AG10803 (cell line): ENCODE results near the gene PTGER2.

Source experiments
- DNase-seq: peaks from one replicate; pipeline ENCODE4 v3.0.0; 2010; ENCODE audit warnings: low read depth
- H3K4me3 ChIP-seq: 2 replicates; pipeline ENCODE4 v1.5.1; 2011; ENCODE audit warnings: mild to moderate bottlenecking, low read length, control low read depth
- TF ChIP-seq, protein P1 (sequence below): conservative IDR thresholded peaks from 2 replicates; pipeline ENCODE4 v1.5.1; 2011; ENCODE audit warnings: mild to moderate bottlenecking, low read length, control low read depth, inconsistent platforms

The PTGER2 gene

DNA sequence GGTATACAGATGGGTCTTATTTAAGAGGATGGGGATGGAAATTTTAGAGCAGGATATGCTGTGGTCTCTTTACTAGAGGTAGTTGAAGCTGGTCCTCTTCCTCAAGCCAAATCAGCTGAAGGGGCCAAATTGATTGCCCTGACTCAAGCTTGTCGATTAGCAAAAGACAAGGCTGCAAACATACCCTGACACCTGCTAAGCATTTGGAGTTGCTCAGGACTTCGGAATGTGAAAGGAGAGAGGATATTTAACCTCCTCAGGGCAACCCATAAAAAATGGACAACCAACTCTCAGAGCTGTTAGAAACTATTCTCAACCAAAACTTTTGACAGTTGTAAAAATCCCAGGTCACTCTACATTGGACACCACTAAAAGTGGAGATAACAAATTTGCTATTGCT lies 31.0 kb upstream of the PTGER2 start:
- no peak overlapping the region for H3K4me3 ChIP-seq
- DNase-seq, result no peak
- TF ChIP-seq, protein P1, sequence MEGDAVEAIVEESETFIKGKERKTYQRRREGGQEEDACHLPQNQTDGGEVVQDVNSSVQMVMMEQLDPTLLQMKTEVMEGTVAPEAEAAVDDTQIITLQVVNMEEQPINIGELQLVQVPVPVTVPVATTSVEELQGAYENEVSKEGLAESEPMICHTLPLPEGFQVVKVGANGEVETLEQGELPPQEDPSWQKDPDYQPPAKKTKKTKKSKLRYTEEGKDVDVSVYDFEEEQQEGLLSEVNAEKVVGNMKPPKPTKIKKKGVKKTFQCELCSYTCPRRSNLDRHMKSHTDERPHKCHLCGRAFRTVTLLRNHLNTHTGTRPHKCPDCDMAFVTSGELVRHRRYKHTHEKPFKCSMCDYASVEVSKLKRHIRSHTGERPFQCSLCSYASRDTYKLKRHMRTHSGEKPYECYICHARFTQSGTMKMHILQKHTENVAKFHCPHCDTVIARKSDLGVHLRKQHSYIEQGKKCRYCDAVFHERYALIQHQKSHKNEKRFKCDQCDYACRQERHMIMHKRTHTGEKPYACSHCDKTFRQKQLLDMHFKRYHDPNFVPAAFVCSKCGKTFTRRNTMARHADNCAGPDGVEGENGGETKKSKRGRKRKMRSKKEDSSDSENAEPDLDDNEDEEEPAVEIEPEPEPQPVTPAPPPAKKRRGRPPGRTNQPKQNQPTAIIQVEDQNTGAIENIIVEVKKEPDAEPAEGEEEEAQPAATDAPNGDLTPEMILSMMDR, result no peak

DNA sequence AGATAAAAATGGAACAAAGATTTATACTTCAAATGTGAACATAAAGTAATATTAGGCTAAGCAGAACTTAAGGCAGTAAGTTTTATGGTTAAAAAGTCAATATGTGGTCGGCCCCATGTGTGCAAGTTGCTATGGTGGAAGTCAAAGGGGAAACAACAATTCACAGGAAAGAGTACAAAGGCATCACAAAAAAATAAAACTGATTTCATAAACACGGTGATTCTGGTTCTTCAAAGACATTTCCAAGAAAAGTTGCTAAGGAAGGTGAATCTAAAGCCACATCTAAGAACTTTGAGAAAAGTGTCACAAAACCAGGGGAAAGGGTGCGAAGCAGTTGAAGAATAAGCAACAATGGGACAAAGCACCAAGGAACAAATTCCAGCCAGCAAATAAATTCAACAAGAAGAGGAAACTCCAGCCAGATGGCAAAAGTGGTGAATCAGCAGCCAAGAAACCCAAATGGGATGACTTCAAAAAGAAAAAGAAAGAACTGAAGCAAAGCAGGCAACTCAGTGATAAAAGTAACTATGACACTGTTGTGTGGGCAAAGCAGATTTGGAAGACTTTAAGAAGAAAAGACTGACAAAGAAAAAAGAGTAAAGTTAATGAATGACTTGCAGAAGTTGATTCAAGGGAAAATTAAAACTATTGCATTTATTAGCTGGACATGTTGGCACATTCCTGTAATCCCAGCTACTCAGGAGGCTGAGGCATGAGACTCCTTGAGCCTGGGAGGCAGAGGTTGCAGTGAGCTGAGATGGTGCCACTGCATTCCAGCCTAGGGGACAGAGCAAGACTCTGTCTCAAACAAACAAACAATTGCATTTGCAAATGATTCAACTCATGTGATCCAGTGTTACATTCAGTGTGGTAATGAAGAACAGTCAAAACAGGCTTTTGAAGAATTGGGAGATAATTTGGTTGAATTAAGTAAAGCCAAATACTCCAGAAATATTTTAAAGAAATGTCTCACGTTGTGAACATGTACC lies 27.2 kb upstream of the PTGER2 start:
- H3K4me3 ChIP-seq, result no peak overlapping the region
- DNase-seq, result peak; percentile 16
- TF ChIP-seq, protein P1, result no peak

DNA sequence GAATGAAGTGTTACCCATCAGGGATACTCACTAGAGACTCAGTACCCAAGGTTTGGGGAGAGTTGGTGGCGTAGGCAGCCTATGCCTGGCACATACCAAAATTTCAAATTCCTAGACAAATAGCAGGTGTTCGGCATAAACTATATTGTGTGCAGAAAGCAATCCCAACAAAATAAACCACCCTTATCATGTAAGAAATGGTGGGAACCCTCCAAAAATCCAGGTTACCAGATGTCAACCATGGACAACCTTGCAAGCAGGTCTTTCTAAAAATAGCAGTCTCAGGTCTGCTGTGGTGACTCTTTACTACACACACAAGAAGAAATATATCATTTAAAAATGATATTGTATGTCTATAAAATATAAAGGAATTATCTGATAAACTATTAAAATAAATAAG lies 17.7 kb upstream of the PTGER2 start:
- H3K4me3 ChIP-seq, result no peak overlapping the region
- DNase-seq, result no peak
- TF ChIP-seq, protein P1, result no peak

DNA sequence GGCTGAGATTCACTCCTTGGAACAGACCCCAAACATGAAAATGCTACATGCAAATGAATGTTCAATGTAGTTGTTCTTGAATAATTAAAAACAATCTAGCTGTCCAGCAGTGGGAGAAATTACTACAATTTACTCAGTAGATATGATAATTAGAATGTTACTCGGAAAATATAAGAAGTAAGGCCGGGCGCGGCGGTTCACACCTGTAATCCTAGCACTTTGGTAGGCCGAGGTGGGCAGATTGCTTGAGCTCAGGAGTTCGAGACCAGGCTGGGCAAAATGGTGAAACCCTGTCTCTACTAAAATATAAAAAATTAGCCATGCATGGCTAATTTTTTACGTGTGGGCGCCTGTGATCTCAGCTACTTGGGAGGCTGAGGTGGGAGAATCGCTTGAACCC lies 15.3 kb upstream of the PTGER2 start:
- H3K4me3 ChIP-seq, result no peak overlapping the region
- DNase-seq, result no peak
- TF ChIP-seq, protein P1, result no peak

DNA sequence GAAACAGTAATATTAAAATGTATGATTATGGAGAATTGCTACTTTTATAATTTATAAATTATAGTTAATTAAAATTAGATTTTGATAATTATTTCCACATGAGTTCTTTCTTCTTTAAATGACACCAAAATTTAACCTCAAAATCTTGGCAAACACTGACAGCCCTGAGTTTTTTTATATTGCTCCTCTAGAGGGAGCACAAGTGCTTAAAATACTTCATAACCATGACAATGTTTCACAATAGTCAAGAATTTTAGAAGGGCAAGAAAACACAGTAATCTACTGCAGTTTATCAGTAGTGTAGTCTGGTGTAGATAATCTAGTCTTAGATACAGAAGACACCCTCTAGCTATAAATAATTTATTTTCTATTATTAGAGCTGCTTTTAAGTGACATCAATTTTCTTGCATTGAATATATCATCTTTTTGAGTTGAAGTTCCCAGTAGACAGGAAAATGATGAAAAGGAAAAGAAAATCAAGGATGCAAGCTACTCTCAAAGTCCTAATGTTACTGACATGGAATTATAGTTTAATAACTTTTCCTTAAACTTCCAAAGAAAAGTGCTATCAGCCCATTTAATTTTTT lies 14.3 kb upstream of the PTGER2 start:
- H3K4me3 ChIP-seq, result no peak overlapping the region
- peak; percentile 73 for DNase-seq
- TF ChIP-seq, protein P1, result peak; percentile 78

DNA sequence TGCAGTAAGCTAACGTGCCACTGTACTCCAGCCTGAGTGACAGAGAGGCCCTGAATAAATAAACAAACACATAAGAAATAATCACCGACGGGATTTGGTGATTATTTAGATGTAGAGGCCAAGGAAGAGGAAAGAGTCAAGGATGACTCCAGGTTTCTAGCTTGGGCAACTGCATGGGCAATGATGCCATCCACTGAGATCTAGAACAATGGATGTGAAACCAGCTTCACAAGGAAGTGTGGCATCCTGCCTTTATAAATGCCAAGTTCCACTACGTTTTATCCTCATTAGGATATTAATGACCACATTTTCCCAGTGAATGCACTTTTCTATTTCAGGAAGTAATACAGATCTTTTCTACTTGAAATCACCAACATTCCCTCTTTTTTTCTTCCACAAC lies 10.9 kb upstream of the PTGER2 start:
- TF ChIP-seq, protein P1, result no peak
- no peak for DNase-seq
- H3K4me3 ChIP-seq, result no peak overlapping the region
